IMR-90 (cell line): ENCODE results near the gene CNTLN. TPM values are rescaled to one million over a fixed set of nuclear protein-coding genes. Genes with fewer than 3 reads are reported as not detected.

Source experiments
- ATAC-seq: fragments of 200-7000 bp; cut with Tn5 transposase; 2 replicates; pipeline ENCODE4 v1.9.1; 2020; ENCODE audit warnings: low read depth, mild to moderate bottlenecking, moderate library complexity
- BruUV-seq: library from RNA; stranded (reverse); fragments of 400-500 nt; replicated peaks from 2 replicates; lab custom pipeline; 2021; lab: Mats Ljungman, UMichigan
- CTCF ChIA-PET: fragments of 300-600 bp; formaldehyde crosslinking; extraction: SDS; loops from one replicate; lab custom pipeline; 2021; ENCODE audit warnings: antibody characterized with exemption; lab: Yijun Ruan, JAX
- POLR2A ChIA-PET: fragments of 300-600 bp; sonication (Branson Sonifier 250); formaldehyde crosslinking; loops from one replicate; lab custom pipeline; 2022; ENCODE audit warnings: antibody characterized with exemption; ENCODE audit not compliant: unreplicated experiment; lab: Charles Lee
- DNase-seq: peaks from one replicate; pipeline ENCODE4 v3.0.0; 2013
- H2AFZ ChIP-seq: replicated peaks from 2 replicates; pipeline ENCODE3; 2013; ENCODE audit warnings: low read length, mild to moderate bottlenecking; ENCODE audit not compliant: poor library complexity
- H2AK5ac ChIP-seq: 2 replicates; pipeline ENCODE4 v1.6.1; 2013; ENCODE audit warnings: low read depth, low read length, inconsistent platforms
- H2AK9ac ChIP-seq: replicated peaks from 2 replicates; pipeline ENCODE3; 2013; ENCODE audit warnings: mild to moderate bottlenecking, low read depth, low read length, moderate library complexity; ENCODE audit not compliant: poor library complexity
- H2BK120ac ChIP-seq: 2 replicates; pipeline ENCODE4 v1.6.1; 2013; ENCODE audit warnings: low read depth, low read length, inconsistent platforms
- H2BK15ac ChIP-seq: 3 replicates; pipeline ENCODE4 v1.6.1; 2013; ENCODE audit warnings: low read depth, low read length, inconsistent platforms
- H2BK20ac ChIP-seq: 2 replicates; pipeline ENCODE4 v1.6.1; 2013; ENCODE audit warnings: low read depth, mild to moderate bottlenecking, inconsistent platforms, low read length, moderate library complexity
- H2BK5ac ChIP-seq: 2 replicates; pipeline ENCODE4 v1.6.1; 2013; ENCODE audit warnings: mild to moderate bottlenecking, low read depth, low read length, inconsistent platforms; ENCODE audit not compliant: poor library complexity, severe bottlenecking
- H3K14ac ChIP-seq: replicated peaks from 2 replicates; pipeline ENCODE4 v1.6.1; 2013; ENCODE audit warnings: low read depth, low read length, inconsistent platforms
- H3K18ac ChIP-seq: 2 replicates; pipeline ENCODE4 v1.6.1; 2013; ENCODE audit warnings: low read depth, low read length, control low read depth
- H3K23ac ChIP-seq: 2 replicates; pipeline ENCODE4 v1.6.1; 2013; ENCODE audit warnings: low read depth, low read length, inconsistent platforms
- H3K27ac ChIP-seq: 2 replicates; pipeline ENCODE4 v1.5.1; 2013; ENCODE audit warnings: mild to moderate bottlenecking, control low read depth, low read length; ENCODE audit not compliant: insufficient read depth
- H3K27me3 ChIP-seq: 2 replicates; pipeline ENCODE4 v1.6.1; 2013; ENCODE audit warnings: low read length; ENCODE audit not compliant: control insufficient read depth, insufficient read depth
- H3K36me3 ChIP-seq: 2 replicates; pipeline ENCODE4 v1.6.1; 2013; ENCODE audit warnings: low read length, mixed read lengths; ENCODE audit not compliant: control insufficient read depth, insufficient read depth
- H3K4ac ChIP-seq: 2 replicates; pipeline ENCODE4 v1.6.1; 2013; ENCODE audit warnings: low read depth, low read length, inconsistent platforms
- H3K4me1 ChIP-seq: 2 replicates; pipeline ENCODE4 v1.6.1; 2013; ENCODE audit warnings: low read length, mixed read lengths; ENCODE audit not compliant: control insufficient read depth, insufficient read depth
- H3K4me2 ChIP-seq: 2 replicates; pipeline ENCODE4 v1.6.1; 2013; ENCODE audit warnings: low read depth, mild to moderate bottlenecking, control low read depth, low read length, moderate library complexity
- H3K4me3 ChIP-seq: 2 replicates; pipeline ENCODE4 v1.5.1; 2013; ENCODE audit warnings: low read depth, mild to moderate bottlenecking, control low read depth, low read length, moderate library complexity; ENCODE audit not compliant: insufficient read depth
- H3K56ac ChIP-seq: 2 replicates; pipeline ENCODE4 v1.6.1; 2013; ENCODE audit warnings: low read length, inconsistent platforms; ENCODE audit not compliant: insufficient read depth; ENCODE audit errors: extremely low read depth
- H3K79me1 ChIP-seq, 2 experiments: 2 replicates each; pipeline ENCODE4 v1.6.1; 2013; ENCODE audit warnings: low read length in 2 of 2, inconsistent platforms in 1 of 2, low read depth in 1 of 2
- H3K9ac ChIP-seq: 2 replicates; pipeline ENCODE4 v1.6.1; 2013; ENCODE audit warnings: low read depth, low read length, control low read depth
- H3K9me1 ChIP-seq: 2 replicates; pipeline ENCODE4 v1.6.1; 2013; ENCODE audit warnings: low read length, inconsistent platforms; ENCODE audit not compliant: insufficient read depth
- H3K9me3 ChIP-seq: 2 replicates; pipeline ENCODE4 v1.6.1; 2013; ENCODE audit warnings: low read length; ENCODE audit not compliant: control insufficient read depth, insufficient read depth
- H4K20me1 ChIP-seq: 2 replicates; pipeline ENCODE4 v1.6.1; 2013; ENCODE audit warnings: low read length, inconsistent platforms; ENCODE audit not compliant: insufficient read depth
- H4K5ac ChIP-seq: 2 replicates; pipeline ENCODE4 v1.6.1; 2013; ENCODE audit warnings: mild to moderate bottlenecking, low read depth, low read length, control low read depth
- H4K8ac ChIP-seq, 2 experiments: 2 replicates each; pipeline ENCODE4 v1.6.1; 2013; ENCODE audit warnings: low read depth in 2 of 2, low read length in 2 of 2, control low read depth in 1 of 2, inconsistent platforms in 1 of 2
- H4K91ac ChIP-seq: 2 replicates; pipeline ENCODE4 v1.6.1; 2013; ENCODE audit warnings: low read depth, low read length, inconsistent platforms; ENCODE audit not compliant: insufficient read depth
- BHLHE40 ChIP-seq: fragments of 150-350 bp; IDR thresholded peaks from 2 replicates; pipeline ENCODE4 v1.6.1; 2016; ENCODE audit warnings: mild to moderate bottlenecking, low read depth, low read length
- CEBPB ChIP-seq: IDR thresholded peaks from 2 replicates; pipeline ENCODE4 v1.6.1; 2012; ENCODE audit warnings: low read depth, low read length, improper control_type of control experiment
- CHD1 ChIP-seq: IDR thresholded peaks from 2 replicates; pipeline ENCODE4 v1.6.1; 2012; ENCODE audit warnings: low read depth, low read length, improper control_type of control experiment
- CTCF ChIP-seq: conservative IDR thresholded peaks from 2 replicates; pipeline ENCODE4 v1.5.1; 2012; ENCODE audit warnings: mild to moderate bottlenecking, low read depth, low read length, improper control_type of control experiment
- ELK1 ChIP-seq: fragments of 150-350 bp; IDR thresholded peaks from 2 replicates; pipeline ENCODE4 v1.6.1; 2016; ENCODE audit warnings: low read depth, mild to moderate bottlenecking, low read length, moderate library complexity, borderline replicate concordance
- FOS ChIP-seq: fragments of 150-350 bp; IDR thresholded peaks from 2 replicates; pipeline ENCODE4 v1.6.1; 2016; ENCODE audit warnings: low read depth, low read length
- MAFK ChIP-seq: IDR thresholded peaks from 2 replicates; pipeline ENCODE4 v1.6.1; 2012; ENCODE audit warnings: low read depth, low read length, improper control_type of control experiment
- MAZ ChIP-seq: IDR thresholded peaks from 2 replicates; pipeline ENCODE4 v1.6.1; 2012; ENCODE audit warnings: low read depth, mild to moderate bottlenecking, low read length, improper control_type of control experiment, moderate library complexity, borderline replicate concordance
- MXI1 ChIP-seq: IDR thresholded peaks from 2 replicates; pipeline ENCODE4 v1.6.1; 2012; ENCODE audit warnings: low read depth, mild to moderate bottlenecking, low read length, moderate library complexity, borderline replicate concordance
- NFE2L2 ChIP-seq: fragments of 150-350 bp; IDR thresholded peaks from 2 replicates; pipeline ENCODE4 v1.6.1; 2016; ENCODE audit warnings: low read depth, mild to moderate bottlenecking, low read length
- POLR2A ChIP-seq: IDR thresholded peaks from 2 replicates; pipeline ENCODE4 v1.6.1; 2012; ENCODE audit warnings: mild to moderate bottlenecking, low read depth, low read length
- RAD21 ChIP-seq: IDR thresholded peaks from 2 replicates; pipeline ENCODE4 v1.6.1; 2012; ENCODE audit warnings: low read length, improper control_type of control experiment
- RCOR1 ChIP-seq: IDR thresholded peaks from 2 replicates; pipeline ENCODE4 v1.6.1; 2012; ENCODE audit warnings: mild to moderate bottlenecking, low read length, improper control_type of control experiment; ENCODE audit not compliant: insufficient replicate concordance
- RFX5 ChIP-seq: IDR thresholded peaks from 2 replicates; pipeline ENCODE4 v1.8.0; 2012; ENCODE audit warnings: low read depth, mild to moderate bottlenecking, low read length, moderate library complexity
- SMC3 ChIP-seq: fragments of 150-350 bp; IDR thresholded peaks from 2 replicates; pipeline ENCODE4 v1.6.1; 2016; ENCODE audit warnings: low read depth, mild to moderate bottlenecking, antibody characterized with exemption, low read length, moderate library complexity
- USF2 ChIP-seq: fragments of 150-350 bp; IDR thresholded peaks from 2 replicates; pipeline ENCODE4 v1.6.1; 2017; ENCODE audit warnings: mild to moderate bottlenecking, antibody characterized with exemption, low read length, low read depth
- WGBS, 2 experiments: methylation state at CpG; one replicate each; pipeline versions ENCODE4 v1.1.5 to v1.1.7; 2013; ENCODE audit warnings: missing lambda C conversion rate in 2 of 2; ENCODE audit not compliant: insufficient read length in 1 of 2; ENCODE audit errors: extremely low coverage in 2 of 2; 5-methylcytosine and 5-hydroxymethylcytosine counted together
- dilution Hi-C: fragments of 300-500 bp; cut with HindIII; formaldehyde crosslinking; loops from one replicate; pipeline ENCODE4 v1.14.3; 2018; ENCODE audit warnings: low sequenced_read_pairs; ENCODE audit not compliant: unreplicated experiment
- in situ Hi-C: fragments of 300-500 bp; cut with MboI; formaldehyde crosslinking; loops from 3 replicates; pipeline ENCODE4 v1.14.3; 2019; ENCODE audit warnings: low sequenced_read_pairs, inconsistent platforms, mixed read lengths
- intact Hi-C: fragments of 100-400 bp; cut with micrococcal nuclease; formaldehyde crosslinking; loops from 2 replicates; pipeline ENCODE4 v1.10.0; 2022
- polyA plus RNA-seq, 3 experiments: library from polyadenylated mRNA; depleted of rRNA; stranded (reverse); fragments of >200 nt; gene quantifications; 2 replicates each; pipeline ENCODE4 v1.2.3, GENCODE V29; 2012; ENCODE audit warnings: low replicate concordance in 1 of 3
- total RNA-seq: library from RNA; depleted of rRNA; stranded (reverse); fragments of >200 nt; gene quantifications from 2 replicates; pipeline ENCODE4 v1.2.3, GENCODE V29; 2012

CNTLN gene
- total and polyA plus RNA-seq, 2 of the 4 experiments (the other 2 are of a cell fraction): 3.8 to 5.9 TPM

GRCh38 chr9:17117372-17117771 is 17.5 kb upstream of the CNTLN start:
- intact Hi-C loops (loop anchor here (5.0 to 10.0 kb wide), 3 partner anchors 135 to 285 kb away; partner anchors contain the start of gene BNC2), dilution Hi-C loops (no loop called here), in situ Hi-C loops (loop anchor here (25.0 kb wide), 1 partner anchor 345 kb away; no protein-coding TSS in a partner anchor)
- H4K91ac ChIP-seq: no peak overlapping the region
- H2AK9ac ChIP-seq: no peak overlapping the region
- no peaks in the 10 kb centered on the region for H3K9me1 ChIP-seq
- H3K9ac ChIP-seq: no peak overlapping the region
- no peak overlapping the region for H3K18ac ChIP-seq
- no peak overlapping the region for H2AFZ ChIP-seq
- H3K4me3 ChIP-seq: no peak overlapping the region
- no TSS peak for BruUV-seq
- no peaks in the 10 kb centered on the region for H3K79me1 ChIP-seq
- ATAC-seq (no peak), DNase-seq (no peak)
- ChIA-PET CTCF (interaction anchor here (0.6 to 1.1 kb wide), 4 partner anchors 8 to 27 kb away, joined by 3 read pairs; no protein-coding TSS in a partner anchor), POLR2A (no interaction called here)
- no peak for TF ChIP-seq ELK1
- TF ChIP-seq CHD1: no peak
- TF ChIP-seq MXI1: no peak
- TF ChIP-seq RFX5: no peak
- no peak for TF ChIP-seq RAD21
- TF ChIP-seq USF2: no peak
- TF ChIP-seq POLR2A: no peak
- TF ChIP-seq MAZ: no peak
- no peak for TF ChIP-seq CTCF
- TF ChIP-seq CEBPB: no peak
- TF ChIP-seq RCOR1: no peak
- TF ChIP-seq MAFK: no peak
- no peak for TF ChIP-seq FOS
- no peak for TF ChIP-seq SMC3
- TF ChIP-seq BHLHE40: no peak
- TF ChIP-seq NFE2L2: no peak
- H2AK5ac ChIP-seq: no peak overlapping the region
- no peak overlapping the region for H2BK15ac ChIP-seq
- H2BK5ac ChIP-seq: no peak overlapping the region
- no peak overlapping the region for H3K4ac ChIP-seq
- H3K23ac ChIP-seq: no peak overlapping the region
- no peak overlapping the region for H4K5ac ChIP-seq
- H3K36me3 ChIP-seq: no peaks in the 10 kb centered on the region
- H3K27me3 ChIP-seq: no peaks in the 10 kb centered on the region
- no peaks in the 10 kb centered on the region for H3K9me3 ChIP-seq
- no CpG with 5 or more reads among the region's 3 CpGs for WGBS, 2 experiments
- H4K8ac ChIP-seq: no peak overlapping the region
- no peak overlapping the region for H2BK120ac ChIP-seq
- no peaks in the 10 kb centered on the region for H4K20me1 ChIP-seq
- no peak overlapping the region for H3K27ac ChIP-seq
- no peak overlapping the region for H2BK20ac ChIP-seq
- H3K4me1 ChIP-seq: no peaks in the 10 kb centered on the region
- H3K56ac ChIP-seq: no peak overlapping the region
- H3K14ac ChIP-seq: no peak overlapping the region
- no peak overlapping the region for H3K4me2 ChIP-seq
